Astrocyte (in vitro differentiated cells and primary cell): ENCODE results near the gene EPN2. TPM values are rescaled to one million over a fixed set of nuclear protein-coding genes. Genes with fewer than 3 reads are reported as not detected.

Source experiments
- DNase-seq: peaks from one replicate; pipeline ENCODE4 v3.0.0-alpha.2; 2010; ENCODE audit warnings: low read depth
- FAIRE-seq: peaks from 2 replicates; lab custom pipeline; 2011; peaks lifted over from hg19 to GRCh38; lab: Jason Lieb, UNC
- H2AFZ ChIP-seq: 2 replicates; pipeline ENCODE4 v1.6.0; 2012; ENCODE audit warnings: low read depth, low read length, inconsistent platforms
- H3K27ac ChIP-seq: 2 replicates; pipeline ENCODE4 v1.5.1; 2011; ENCODE audit warnings: low read depth, low read length, inconsistent platforms
- H3K27me3 ChIP-seq: 2 replicates; pipeline ENCODE4 v1.6.0; 2011; ENCODE audit warnings: low read length, inconsistent platforms; ENCODE audit not compliant: insufficient read depth
- H3K36me3 ChIP-seq: 2 replicates; pipeline ENCODE4 v1.5.1; 2011; ENCODE audit warnings: low read length, inconsistent platforms; ENCODE audit not compliant: insufficient read depth
- H3K4me1 ChIP-seq: 2 replicates; pipeline ENCODE4 v1.5.1; 2011; ENCODE audit warnings: low read length, inconsistent platforms; ENCODE audit not compliant: insufficient read depth
- H3K4me2 ChIP-seq: 2 replicates; pipeline ENCODE4 v1.6.0; 2012; ENCODE audit warnings: low read length, inconsistent platforms
- H3K4me3 ChIP-seq: 2 replicates; pipeline ENCODE4 v1.5.1; 2011; ENCODE audit warnings: low read depth, mild to moderate bottlenecking, low read length, inconsistent platforms; ENCODE audit not compliant: insufficient read depth
- H3K79me2 ChIP-seq: 2 replicates; pipeline ENCODE4 v1.6.0; 2012; ENCODE audit warnings: mild to moderate bottlenecking, low read length, inconsistent platforms; ENCODE audit not compliant: insufficient read depth
- H3K9ac ChIP-seq: 2 replicates; pipeline ENCODE4 v1.6.0; 2012; ENCODE audit warnings: mild to moderate bottlenecking, low read length, inconsistent platforms
- H3K9me3 ChIP-seq: 2 replicates; pipeline ENCODE4 v1.5.1; 2012; ENCODE audit warnings: low read depth, mild to moderate bottlenecking, low read length, inconsistent platforms; ENCODE audit not compliant: insufficient read depth
- H4K20me1 ChIP-seq: 2 replicates; pipeline ENCODE4 v1.6.0; 2012; ENCODE audit warnings: low read length, inconsistent platforms; ENCODE audit not compliant: insufficient read depth
- H3K27ac Mint-ChIP-seq: one replicate; pipeline ENCODE4 v1.8.0; 2021; ENCODE audit warnings: mild to moderate bottlenecking, mixed read lengths; ENCODE audit not compliant: unreplicated experiment
- H3K27me3 Mint-ChIP-seq: one replicate; pipeline ENCODE4 v1.8.0; 2021; ENCODE audit warnings: low read depth, mixed read lengths; ENCODE audit not compliant: unreplicated experiment
- H3K36me3 Mint-ChIP-seq: one replicate; pipeline ENCODE4 v1.8.0; 2021; ENCODE audit warnings: low read depth, mixed read lengths; ENCODE audit not compliant: unreplicated experiment
- H3K4me1 Mint-ChIP-seq: one replicate; pipeline ENCODE4 v1.8.0; 2021; ENCODE audit warnings: low read depth, mixed read lengths; ENCODE audit not compliant: unreplicated experiment
- H3K4me3 Mint-ChIP-seq: one replicate; pipeline ENCODE4 v1.8.0; 2021; ENCODE audit warnings: mild to moderate bottlenecking, moderate library complexity, mixed read lengths; ENCODE audit not compliant: unreplicated experiment
- H3K9me3 Mint-ChIP-seq: one replicate; pipeline ENCODE4 v1.8.0; 2021; ENCODE audit warnings: mild to moderate bottlenecking, mixed read lengths; ENCODE audit not compliant: unreplicated experiment
- CTCF ChIP-seq: IDR thresholded peaks from 2 replicates; pipeline ENCODE4 v1.5.1; 2011; ENCODE audit warnings: low read depth, mild to moderate bottlenecking, inconsistent platforms, low read length, moderate library complexity; ENCODE audit not compliant: insufficient read depth
- EZH2 ChIP-seq: IDR thresholded peaks from 2 replicates; pipeline ENCODE4 v1.6.1; 2012; ENCODE audit warnings: mild to moderate bottlenecking, low read length, inconsistent platforms; ENCODE audit not compliant: insufficient read depth
- total RNA-seq: library from RNA; stranded (reverse); gene quantifications from 2 replicates; pipeline ENCODE4 v1.2.1, GENCODE V29; 2021

The EPN2 gene
- total RNA-seq, 1 donor from 2014 or later, result 48.7 TPM

DNA sequence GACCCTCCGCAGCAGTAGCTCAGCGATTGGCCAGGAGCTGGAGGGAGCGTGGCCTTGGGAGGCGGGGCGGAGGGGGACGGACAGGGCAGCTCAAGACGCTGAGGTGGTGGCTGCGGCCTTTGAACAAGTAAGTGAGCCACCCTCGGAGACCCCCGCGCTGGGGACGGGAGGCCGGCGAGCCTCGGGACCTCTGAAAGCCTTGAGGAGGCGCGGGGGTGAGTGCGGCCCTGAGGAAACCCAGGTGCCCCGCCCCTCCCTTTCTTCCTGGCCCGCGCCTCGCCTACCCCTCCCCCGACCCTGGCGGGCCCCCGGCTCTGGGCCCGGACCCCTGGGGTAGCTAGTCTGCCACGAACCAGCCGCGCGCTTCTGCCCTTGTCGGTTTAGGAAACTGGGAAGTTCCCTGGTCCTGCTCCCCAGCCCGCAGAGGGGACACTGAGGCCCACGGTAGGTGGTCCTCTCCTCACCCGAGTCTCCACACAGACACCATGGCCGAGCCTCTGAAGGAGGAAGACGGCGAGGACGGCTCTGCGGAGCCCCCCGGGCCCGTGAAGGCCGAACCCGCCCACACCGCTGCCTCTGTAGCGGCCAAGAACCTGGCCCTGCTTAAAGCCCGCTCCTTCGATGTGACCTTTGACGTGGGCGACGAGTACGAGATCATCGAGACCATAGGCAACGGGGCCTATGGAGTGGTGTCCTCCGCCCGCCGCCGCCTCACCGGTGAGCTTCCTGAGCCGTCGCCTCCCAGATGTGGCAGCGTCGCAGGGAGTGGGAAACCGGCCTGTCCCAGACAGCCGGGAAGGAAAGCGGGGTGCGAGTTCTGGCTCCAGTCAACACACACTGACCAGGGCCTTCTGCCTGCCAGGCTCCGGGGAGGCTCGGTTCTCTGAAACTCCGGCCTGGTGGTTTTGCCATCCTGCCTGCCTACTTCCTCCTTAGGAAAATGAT, 141.5 kb downstream of the EPN2 start, which contains the start of gene MAPK7:
Gene MAPK7 (plus strand): TSS at position 83 of the 945 bp plus-strand sequence. CDS start 403 bp downstream, at position 486.
- peak within 1 kb of the TSS; percentile 95 for H3K4me3 Mint-ChIP-seq
- H3K27me3 ChIP-seq, result no peaks in the 10 kb centered on the region
- peaks cover 44% of the 10 kb centered on the region for H3K79me2 ChIP-seq

DNA sequence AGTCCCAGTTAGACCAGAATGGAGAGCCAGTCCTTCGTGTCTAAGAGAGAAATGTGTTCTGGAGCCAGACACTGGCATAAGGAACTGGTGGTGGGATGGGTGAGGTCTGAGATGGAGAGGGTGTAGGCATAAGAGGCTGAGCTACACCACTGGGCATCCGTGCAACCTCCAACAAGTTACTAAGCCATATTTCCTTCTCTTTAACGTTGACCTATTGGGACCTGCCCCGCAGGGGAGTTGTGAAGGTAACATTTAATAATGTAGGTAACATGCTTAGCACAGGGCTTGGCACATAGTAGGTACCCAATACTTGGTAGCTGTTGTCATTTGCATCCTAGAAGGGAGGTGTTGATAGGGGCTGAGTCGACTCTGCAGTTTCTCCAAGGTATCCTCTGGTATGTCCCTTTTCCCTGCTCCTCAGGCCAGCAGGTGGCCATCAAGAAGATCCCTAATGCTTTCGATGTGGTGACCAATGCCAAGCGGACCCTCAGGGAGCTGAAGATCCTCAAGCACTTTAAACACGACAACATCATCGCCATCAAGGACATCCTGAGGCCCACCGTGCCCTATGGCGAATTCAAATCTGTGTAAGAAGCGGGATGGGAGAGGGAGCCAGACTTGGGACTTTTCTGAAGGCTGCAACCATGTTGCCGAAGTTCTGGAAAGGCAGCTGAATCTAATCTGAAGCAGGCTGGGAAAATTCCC, 142.3 kb downstream of the EPN2 start:
- TF ChIP-seq CTCF (peak; percentile 2), EZH2 (no peak)
- Mint-ChIP-seq H3K36me3 (peaks cover 24% of the 10 kb centered on the region), H3K9me3 (no peaks in the 10 kb centered on the region), H3K27ac (peak overlapping the region; percentile 9), H3K4me3 (peak overlapping the region; percentile 95), H3K27me3 (no peaks in the 10 kb centered on the region), H3K4me1 (peaks cover 11% of the 10 kb centered on the region)
- FAIRE-seq, result no peak
- Histone ChIP-seq H3K4me1 (peaks cover 13% of the 10 kb centered on the region), H3K27ac (no peak overlapping the region), H3K36me3 (peaks cover 21% of the 10 kb centered on the region), H3K9ac (peak overlapping the region; percentile 88), H4K20me1 (peaks cover 53% of the 10 kb centered on the region), H3K4me2 (peak overlapping the region; percentile 95), H2AFZ (no peak overlapping the region), H3K79me2 (peaks cover 44% of the 10 kb centered on the region), H3K27me3 (no peaks in the 10 kb centered on the region), H3K4me3 (peak overlapping the region; percentile 75), H3K9me3 (no peaks in the 10 kb centered on the region)
- no peak for DNase-seq

More for the DNA sequence above, 141.5 kb downstream of the EPN2 start, which contains the start of gene MAPK7:
- Histone ChIP-seq H2AFZ (peak within 1 kb of the TSS; percentile 95), H4K20me1 (peaks cover 45% of the 10 kb centered on the region), H3K4me1 (peaks cover 13% of the 10 kb centered on the region), H3K4me2 (peak within 1 kb of the TSS; percentile 95), H3K9ac (peak within 1 kb of the TSS; percentile 90), H3K4me3 (peak within 1 kb of the TSS; percentile 75), H3K9me3 (no peaks in the 10 kb centered on the region), H3K36me3 (peaks cover 20% of the 10 kb centered on the region), H3K27ac (peak within 1 kb of the TSS; percentile 96)
- peaks cover 18% of the 10 kb centered on the region for H3K36me3 Mint-ChIP-seq
- peak within 1 kb of the TSS; percentile 97 for H3K27ac Mint-ChIP-seq
- H3K9me3 Mint-ChIP-seq, result no peaks in the 10 kb centered on the region
- peaks cover 10% of the 10 kb centered on the region for H3K4me1 Mint-ChIP-seq
- no peaks in the 10 kb centered on the region for H3K27me3 Mint-ChIP-seq
- FAIRE-seq (no peak), DNase-seq (no peak)
- TF ChIP-seq EZH2, result no peak
- TF ChIP-seq CTCF, result no peak
